Parathyroid adenoma (tissue), 2 donors: ENCODE measurements around the gene GSG1L.

ENCODE experiments used
- H2AFZ ChIP-seq: fragments of 300-600 bp; sonication (generic); one replicate; pipeline ENCODE4 v1.7.0; 2017; ENCODE audit warnings: antibody characterized with exemption, mild to moderate bottlenecking
- H3K27ac ChIP-seq: fragments of 300-600 bp; sonication (generic); one replicate; pipeline ENCODE4 v1.7.0; 2017
- H3K27me3 ChIP-seq: fragments of 300-600 bp; sonication (generic); one replicate; pipeline ENCODE4 v1.7.0; 2017; ENCODE audit warnings: low read length; ENCODE audit not compliant: control insufficient read depth, insufficient read depth
- H3K36me3 ChIP-seq: fragments of 300-600 bp; sonication (generic); one replicate; pipeline ENCODE4 v1.7.0; 2017; ENCODE audit warnings: low read length; ENCODE audit not compliant: control insufficient read depth, insufficient read depth
- H3K4me1 ChIP-seq: fragments of 300-600 bp; sonication (generic); one replicate; pipeline ENCODE4 v1.7.0; 2017; ENCODE audit warnings: control low read depth
- H3K4me2 ChIP-seq: fragments of 300-600 bp; sonication (generic); one replicate; pipeline ENCODE4 v1.7.0; 2017; ENCODE audit warnings: low read length
- H3K4me3 ChIP-seq: fragments of 300-600 bp; sonication (generic); one replicate; pipeline ENCODE4 v1.7.0; 2017; ENCODE audit warnings: low read depth, low read length
- H3K79me2 ChIP-seq: fragments of 300-600 bp; sonication (generic); one replicate; pipeline ENCODE4 v1.7.0; 2017; ENCODE audit warnings: control low read depth
- H3K9ac ChIP-seq: fragments of 300-600 bp; sonication (generic); one replicate; pipeline ENCODE4 v1.7.0; 2017; ENCODE audit warnings: mild to moderate bottlenecking
- H3K9me3 ChIP-seq: fragments of 300-600 bp; sonication (generic); one replicate; pipeline ENCODE4 v1.7.0; 2017; ENCODE audit warnings: low read length; ENCODE audit not compliant: control insufficient read depth
- CTCF ChIP-seq: fragments of 300-600 bp; sonication (generic); IDR thresholded peaks from one replicate; pipeline ENCODE4 v1.7.0; 2017; ENCODE audit warnings: antibody characterized with exemption, mild to moderate bottlenecking
- donor health status: primary hyperparathyroidism.

GSG1L gene

GRCh38 chr16:28033870-28034269 lies 29.6 kb downstream of the GSG1L start:
- TF ChIP-seq CTCF = no peak
- Histone ChIP-seq H3K79me2 (no peaks in the 10 kb centered on the region), H3K27me3 (no peaks in the 10 kb centered on the region), H3K36me3 (no peaks in the 10 kb centered on the region), H3K9me3 (no peaks in the 10 kb centered on the region), H3K4me1 (no peaks in the 10 kb centered on the region), H3K4me3 (no peak overlapping the region), H3K4me2 (no peak overlapping the region), H2AFZ (no peak overlapping the region), H3K27ac (no peak overlapping the region), H3K9ac (no peak overlapping the region)

- no peak overlapping the region for H3K27ac ChIP-seq
- no peak overlapping the region for H2AFZ ChIP-seq
- TF ChIP-seq CTCF = no peak
- H3K9ac ChIP-seq = no peak overlapping the region
- H3K4me2 ChIP-seq = no peak overlapping the region
- H3K4me3 ChIP-seq = no peak overlapping the region
- H3K9me3 ChIP-seq = no peaks in the 10 kb centered on the region
- H3K36me3 ChIP-seq = no peaks in the 10 kb centered on the region
- H3K4me1 ChIP-seq = no peaks in the 10 kb centered on the region
- no peaks in the 10 kb centered on the region for H3K79me2 ChIP-seq
- no peaks in the 10 kb centered on the region for H3K27me3 ChIP-seq
These were observed 34.0 kb downstream of the GSG1L start for GRCh38 chr16:28029387-28030002.

GRCh38 chr16:28027055-28027454 lies 36.5 kb downstream of the GSG1L start:
- Histone ChIP-seq H3K4me1 (no peaks in the 10 kb centered on the region), H3K9ac (no peak overlapping the region), H3K4me3 (no peak overlapping the region), H2AFZ (no peak overlapping the region), H3K27me3 (no peaks in the 10 kb centered on the region), H3K4me2 (no peak overlapping the region), H3K27ac (no peak overlapping the region), H3K36me3 (no peaks in the 10 kb centered on the region), H3K79me2 (no peaks in the 10 kb centered on the region), H3K9me3 (no peaks in the 10 kb centered on the region)
- no peak for TF ChIP-seq CTCF

- H3K4me2 ChIP-seq = no peak overlapping the region
- H3K79me2 ChIP-seq = no peaks in the 10 kb centered on the region
These were observed 37.9 kb downstream of the GSG1L start for GRCh38 chr16:28025631-28026030.

More at GRCh38 chr16:28025631-28026030, 37.9 kb downstream of the GSG1L start:
- Histone ChIP-seq H3K27me3 (no peaks in the 10 kb centered on the region), H3K4me3 (no peak overlapping the region), H3K36me3 (no peaks in the 10 kb centered on the region), H3K4me1 (no peaks in the 10 kb centered on the region), H3K9ac (no peak overlapping the region), H3K27ac (no peak overlapping the region), H3K9me3 (no peaks in the 10 kb centered on the region), H2AFZ (no peak overlapping the region)
- TF ChIP-seq CTCF = no peak
